PC-3 (cell line): ENCODE measurements around the gene CBX5. TPM values are rescaled to one million over a fixed set of nuclear protein-coding genes. Genes with fewer than 3 reads are reported as not detected.

Experiments used
- ATAC-seq: fragments of 200-7000 bp; cut with Tn5 transposase; 2 replicates; pipeline ENCODE4 v1.9.1; 2020; ENCODE audit warnings: mild to moderate bottlenecking, moderate library complexity
- BruUV-seq: library from RNA; stranded (reverse); fragments of 400-500 nt; replicated peaks from 2 replicates; lab custom pipeline; 2021; lab: Mats Ljungman, UMichigan
- CTCF ChIA-PET: fragments of 300-600 bp; sonication (Branson Sonifier 250); formaldehyde crosslinking; loops from one replicate; lab custom pipeline; 2022; ENCODE audit warnings: antibody characterized with exemption; lab: Charles Lee
- POLR2A ChIA-PET: fragments of 300-600 bp; sonication (Branson Sonifier 250); formaldehyde crosslinking; loops from one replicate; lab custom pipeline; 2022; ENCODE audit warnings: antibody characterized with exemption; ENCODE audit not compliant: unreplicated experiment; lab: Charles Lee
- DNase-seq: peaks from one replicate; pipeline ENCODE4 v3.0.0-alpha.2; 2015
- H2AFZ ChIP-seq: fragments of 300-600 bp; sonication (generic); 2 replicates; pipeline ENCODE4 v1.6.0; 2016; ENCODE audit warnings: antibody characterized with exemption, low read length
- H3F3A ChIP-seq: fragments of 300-600 bp; sonication (generic); one replicate; pipeline ENCODE4 v1.6.0; 2017; ENCODE audit warnings: antibody characterized with exemption, low read length, control low read depth, mild to moderate bottlenecking; ENCODE audit not compliant: unreplicated experiment
- H3K27ac ChIP-seq: fragments of 300-600 bp; sonication (generic); 2 replicates; pipeline ENCODE4 v1.5.1; 2016; ENCODE audit warnings: mild to moderate bottlenecking, low read length
- H3K27me3 ChIP-seq: fragments of 300-600 bp; sonication (generic); 2 replicates; pipeline ENCODE4 v1.6.1; 2016; ENCODE audit warnings: low read length, mixed read lengths
- H3K36me3 ChIP-seq: fragments of 300-600 bp; sonication (generic); 2 replicates; pipeline ENCODE4 v1.6.1; 2016; ENCODE audit warnings: low read depth, mixed run types, low read length, mixed read lengths
- H3K4me1 ChIP-seq: fragments of 300-600 bp; sonication (generic); 2 replicates; pipeline ENCODE4 v1.5.1; 2016; ENCODE audit warnings: low read length; ENCODE audit not compliant: insufficient read depth
- H3K4me2 ChIP-seq: fragments of 300-600 bp; sonication (generic); 2 replicates; pipeline ENCODE4 v1.6.0; 2016; ENCODE audit warnings: low read length
- H3K4me3 ChIP-seq: fragments of 300-600 bp; sonication (generic); 2 replicates; pipeline ENCODE4 v1.5.1; 2016; ENCODE audit warnings: mild to moderate bottlenecking, low read length, mixed read lengths
- H3K79me2 ChIP-seq: fragments of 300-600 bp; sonication (generic); 2 replicates; pipeline ENCODE4 v1.6.1; 2017; ENCODE audit warnings: low read length, mixed read lengths
- H3K9ac ChIP-seq: fragments of 300-600 bp; sonication (generic); 2 replicates; pipeline ENCODE4 v1.6.0; 2016; ENCODE audit warnings: mild to moderate bottlenecking, low read length
- H3K9me2 ChIP-seq: fragments of 300-600 bp; sonication (generic); replicated peaks from 2 replicates; pipeline ENCODE4 v1.6.1; 2016; ENCODE audit warnings: mixed run types, low read length, mixed read lengths
- H3K9me3 ChIP-seq: fragments of 300-600 bp; sonication (generic); 2 replicates; pipeline ENCODE4 v1.6.1; 2016; ENCODE audit warnings: low read length, mixed read lengths
- H4K20me1 ChIP-seq: fragments of 300-600 bp; sonication (generic); 2 replicates; pipeline ENCODE4 v1.6.1; 2016; ENCODE audit warnings: low read length, mixed read lengths
- CTCF ChIP-seq: fragments of 300-600 bp; sonication (generic); conservative IDR thresholded peaks from 2 replicates; pipeline ENCODE4 v1.5.1; 2017; ENCODE audit warnings: antibody characterized with exemption, low read depth, mild to moderate bottlenecking, low read length
- EZH2 ChIP-seq: fragments of 300-600 bp; sonication (generic); IDR thresholded peaks from one replicate; pipeline ENCODE4 v1.6.1; 2017; ENCODE audit warnings: antibody characterized with exemption, mild to moderate bottlenecking, low read length; ENCODE audit not compliant: unreplicated experiment
- EZH2phosphoT487 ChIP-seq: fragments of 300-600 bp; sonication (generic); IDR thresholded peaks from 2 replicates; pipeline ENCODE4 v1.6.1; 2018; ENCODE audit warnings: mild to moderate bottlenecking, antibody characterized with exemption, low read length, borderline replicate concordance
- intact Hi-C: fragments of 100-400 bp; cut with micrococcal nuclease; formaldehyde crosslinking; loops from 2 replicates; pipeline ENCODE4 v1.9.0; 2023
- total RNA-seq: library from RNA; depleted of rRNA; stranded (reverse); fragments of >200 nt; gene quantifications from 2 replicates; pipeline ENCODE4 v1.2.3, GENCODE V29; 2014

CBX5 gene
- total RNA-seq, 1 experiment from 2014 or later, result 14.9 TPM

- CTCF ChIA-PET, result no interaction called here
- TF ChIP-seq CTCF, result no peak
- no peak for TF ChIP-seq EZH2
- TF ChIP-seq EZH2phosphoT487, result no peak
- intact Hi-C loops, result no loop called here
- Histone ChIP-seq H3K9me2 (no peaks in the 10 kb centered on the region), H2AFZ (0 out of 2 replicates have a peak overlapping the region, but pooled peaks have one; percentile 79), H4K20me1 (no peaks in the 10 kb centered on the region), H3F3A (no peaks in the 10 kb centered on the region), H3K27me3 (no peaks in the 10 kb centered on the region), H3K4me1 (peaks cover 24% of the 10 kb centered on the region), H3K27ac (no peak overlapping the region), H3K4me2 (peak overlapping the region; percentile 88), H3K36me3 (no peaks in the 10 kb centered on the region), H3K9ac (no peak overlapping the region), H3K79me2 (no peaks in the 10 kb centered on the region), H3K4me3 (no peak overlapping the region), H3K9me3 (no peaks in the 10 kb centered on the region)
- no TSS peak for BruUV-seq
- peak; percentile 37 for DNase-seq
- POLR2A ChIA-PET, result interaction anchor here (0.5 kb wide), 1 partner anchor 289 kb away, joined by 3 read pairs; no protein-coding TSS in a partner anchor
- no peak for ATAC-seq
Measured at GRCh38 chr12:54299515-54300224, 19.7 kb upstream of the CBX5 start.

GRCh38 chr12:54298904-54299303 lies 19.0 kb upstream of the CBX5 start:
- no peaks in the 10 kb centered on the region for H3K9me3 ChIP-seq
- H3K27ac ChIP-seq, result no peak overlapping the region
- no peak for TF ChIP-seq CTCF
- TF ChIP-seq EZH2phosphoT487, result no peak
- TF ChIP-seq EZH2, result no peak
- no peak overlapping the region for H3K4me3 ChIP-seq
- H3K4me2 ChIP-seq, result no peak overlapping the region
- peaks cover 20% of the 10 kb centered on the region for H3K4me1 ChIP-seq
- H2AFZ ChIP-seq, result no peak overlapping the region
- intact Hi-C loops, result no loop called here
- BruUV-seq, result no TSS peak
- ATAC-seq (no peak), DNase-seq (peak; percentile 3)
- no peaks in the 10 kb centered on the region for H3K27me3 ChIP-seq
- peaks cover 2% of the 10 kb centered on the region; the same call in 1 of the 2 replicates for H3K36me3 ChIP-seq
- CTCF ChIA-PET, result interaction anchor here (0.7 kb wide), 1 partner anchor 53 kb away, joined by 6 read pairs; no protein-coding TSS in a partner anchor
- H3K79me2 ChIP-seq, result no peaks in the 10 kb centered on the region
- H3K9ac ChIP-seq, result no peak overlapping the region
- no peaks in the 10 kb centered on the region for H3F3A ChIP-seq
- POLR2A ChIA-PET, result no interaction called here
- H3K9me2 ChIP-seq, result no peaks in the 10 kb centered on the region
- no peaks in the 10 kb centered on the region for H4K20me1 ChIP-seq
